ENCODE results near the gene GRK1. TPM values are rescaled to one million over a fixed set of nuclear protein-coding genes. Genes with fewer than 3 reads are reported as not detected.

The GRK1 gene
- not detected in 5 replicates for total RNA-seq (2022; extraction: Qiagen RNA extraction; ENCODE audit: low read depth)

GRCh38 chr13:113666951-113667701 lies at the start of gene GRK1:
Gene GRK1, plus strand, starts transcription at chr13:113667219. Its CDS starts 168 bp downstream, at chr13:113667387.

DNA sequence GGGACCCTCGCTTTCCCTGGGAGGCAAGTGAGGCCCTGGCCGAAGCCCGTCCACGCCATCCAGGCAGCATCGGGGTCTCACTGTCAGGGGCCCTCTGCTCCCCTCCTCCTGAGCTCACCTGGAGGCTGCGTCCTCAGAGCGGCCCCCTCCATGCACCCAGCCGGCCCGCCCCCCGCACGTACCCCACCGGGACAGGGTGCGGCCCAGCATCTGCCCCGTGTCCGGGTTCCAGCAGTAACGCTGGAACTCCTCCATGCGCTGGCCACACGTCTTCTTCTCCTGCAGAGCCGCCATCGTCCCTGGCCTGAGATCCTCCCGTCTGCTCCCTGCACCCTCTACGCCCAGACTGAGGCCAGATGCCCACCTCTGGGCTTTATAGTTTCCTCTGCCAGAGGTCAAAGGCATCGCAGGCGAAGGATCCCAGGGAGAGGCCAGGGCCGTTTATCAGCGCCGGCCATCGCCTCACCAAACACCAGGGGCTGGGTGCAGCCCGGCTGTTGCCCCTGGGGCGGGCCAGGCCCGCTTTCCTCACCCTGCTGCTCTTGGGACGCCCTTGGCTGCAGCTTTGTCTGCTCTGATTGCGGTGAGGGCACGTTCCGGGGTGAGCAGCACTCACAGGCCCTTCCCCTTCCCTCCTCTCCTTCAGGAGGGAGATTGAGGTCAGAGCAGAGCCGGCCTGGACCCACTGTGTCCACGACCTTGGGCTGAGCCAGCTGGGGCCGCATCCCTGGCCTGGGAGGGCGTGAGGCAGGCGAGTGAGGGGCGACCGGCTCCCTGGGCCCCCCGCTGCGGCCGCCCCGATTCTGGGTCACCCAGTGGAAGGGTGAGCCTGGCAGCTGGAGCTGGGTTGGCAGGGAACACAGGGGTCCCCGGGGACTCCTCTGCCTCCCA lies 8.9 kb upstream of the GRK1 start, which contains the start of gene ATP4B:
Gene ATP4B (minus strand): TSS at position 348 of the 891 bp plus-strand sequence. CDS start 54 bp downstream, at position 294.

DNA sequence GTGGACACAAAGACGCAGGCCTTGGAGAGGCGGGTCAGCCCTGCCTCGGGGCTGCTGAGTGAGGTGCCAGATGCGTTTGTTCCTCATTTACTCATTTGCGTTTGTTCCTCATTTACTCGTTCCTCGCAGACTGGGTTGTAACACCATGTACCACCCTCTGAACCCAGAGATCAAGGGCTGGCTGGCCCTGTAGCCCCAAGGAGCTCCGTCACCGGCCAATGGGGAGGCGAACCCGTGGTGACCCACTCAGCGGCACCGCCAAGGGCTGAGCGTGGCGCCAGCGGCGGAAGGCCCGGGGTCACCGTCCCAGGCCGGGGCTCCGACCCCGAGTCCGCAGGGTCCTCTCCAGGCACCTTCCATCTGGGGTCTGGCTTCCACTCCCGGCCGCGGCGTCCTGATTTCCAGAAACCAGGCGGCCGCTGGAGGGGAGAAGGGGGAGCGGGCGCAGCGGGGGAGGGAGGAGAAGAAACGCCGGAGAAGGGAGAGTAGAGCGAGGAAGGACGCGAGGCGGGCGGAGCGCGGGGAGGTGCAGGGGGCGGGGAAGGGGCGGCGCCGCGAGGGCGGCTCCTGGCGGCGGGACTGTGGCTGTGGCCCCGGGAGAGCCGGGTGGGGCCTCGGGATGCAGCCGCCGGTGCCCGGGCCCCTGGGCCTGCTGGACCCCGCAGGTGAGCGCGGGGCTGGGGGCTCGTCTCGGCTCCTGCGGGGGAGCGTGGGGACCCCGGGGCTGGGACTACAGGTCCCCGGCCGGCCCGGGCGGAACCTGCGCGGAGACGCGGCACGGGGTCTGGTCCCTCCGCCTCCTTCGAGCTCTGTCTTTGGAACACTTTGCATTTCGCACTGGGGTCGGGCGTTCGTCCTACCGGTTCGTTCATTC lies 91.9 kb downstream of the GRK1 start, which contains the start of gene TMEM255B:
Gene TMEM255B (plus strand): TSS at position 576 of the 874 bp plus-strand sequence. CDS start 44 bp downstream, at position 620.

Other genes starting within 250 kb of the GRK1 start
- gene ADPRHL1, start 213.7 kb upstream of the GRK1 start, total RNA-seq (2022; extraction: Qiagen RNA extraction; ENCODE audit: low read depth): 12.8 to 15.7 TPM (median 13.9 TPM) in 5 replicates
- 8.8 to 11.3 TPM (median 10.5 TPM) in 5 replicates for gene DCUN1D2, start 176.5 kb upstream of the GRK1 start, total RNA-seq (2022; extraction: Qiagen RNA extraction; ENCODE audit: low read depth)
- gene TFDP1, start 82.5 kb upstream of the GRK1 start, total RNA-seq (2022; extraction: Qiagen RNA extraction; ENCODE audit: low read depth): 89.9 to 121 TPM (median 112 TPM) in 5 replicates
- gene ATP4B, start 9.0 kb upstream of the GRK1 start, total RNA-seq (2022; extraction: Qiagen RNA extraction; ENCODE audit: low read depth): not detected in 5 replicates
- gene TMEM255B, start 92.0 kb downstream of the GRK1 start, total RNA-seq (2022; extraction: Qiagen RNA extraction; ENCODE audit: low read depth): 0.86 to 1.2 TPM (median 1.1 TPM) in 5 replicates
- gene GAS6, start 196.9 kb downstream of the GRK1 start, total RNA-seq (2022; extraction: Qiagen RNA extraction; ENCODE audit: low read depth): 4.6 to 9.5 TPM (median 7.7 TPM) in 5 replicates

Measured in A549 treated with ZK216348 at 1 μM for 4 hours (cell line).